Muscle of leg (tissue), 11 donors: Measurements from ENCODE around the gene PREP. TPM values are rescaled to one million over a fixed set of nuclear protein-coding genes. Genes with fewer than 3 reads are reported as not detected.

Source experiments
- DNase-seq: peaks from one replicate; pipeline ENCODE4 v3.0.0; 2013
- H3K27ac ChIP-seq: one replicate; pipeline ENCODE4 v1.5.1; 2013; ENCODE audit warnings: mild to moderate bottlenecking, low read length, control low read depth
- H3K27me3 ChIP-seq: one replicate; pipeline ENCODE4 v1.6.1; 2013; ENCODE audit warnings: low read length; ENCODE audit not compliant: control insufficient read depth, insufficient read depth
- H3K36me3 ChIP-seq: one replicate; pipeline ENCODE4 v1.6.1; 2013; ENCODE audit warnings: low read length; ENCODE audit not compliant: control insufficient read depth, insufficient read depth
- H3K4me1 ChIP-seq: one replicate; pipeline ENCODE4 v1.6.1; 2013; ENCODE audit warnings: low read length; ENCODE audit not compliant: control insufficient read depth, insufficient read depth
- H3K4me3 ChIP-seq: one replicate; pipeline ENCODE4 v1.5.1; 2013; ENCODE audit warnings: low read length, control low read depth
- H3K9me3 ChIP-seq: replicated peaks from 2 replicates; pipeline ENCODE4 v1.6.1; 2013; ENCODE audit warnings: low read depth, low read length; ENCODE audit not compliant: control insufficient read depth
- WGBS: methylation state at CpG from one replicate; pipeline ENCODE4 v1.1.5; 2013; ENCODE audit warnings: missing lambda C conversion rate; ENCODE audit not compliant: insufficient coverage; 5-methylcytosine and 5-hydroxymethylcytosine counted together
- polyA plus RNA-seq, 8 donors: library from polyadenylated mRNA; unstranded; fragments of 120-200 nt; gene quantifications; one replicate each; pipeline versions ENCODE4 v1.2.1 to v1.2.3, GENCODE V29; 2013; ENCODE audit warnings: inconsistent platforms in 1 of 8, low replicate concordance in 1 of 8; ENCODE audit not compliant: insufficient read length in 8 of 8, insufficient read depth in 1 of 8
- total RNA-seq: library from RNA; stranded (reverse); fragments of 120-200 nt; gene quantifications from one replicate; pipeline ENCODE4 v1.2.4, GENCODE V29; 2013

PREP gene
- total and polyA plus RNA-seq, 9 donors, result 19.8 to 39.9 (median 34.0) TPM

GRCh38 chr6:105278035-105278434 lies 124.8 kb downstream of the PREP start:
- peaks cover 52% of the 10 kb centered on the region for H3K36me3 ChIP-seq
- no peak for DNase-seq
- H3K27ac ChIP-seq, result no peak overlapping the region
- peaks cover 5% of the 10 kb centered on the region for H3K4me1 ChIP-seq
- 92% methylated on average over 20 of the region's 20 CpGs for WGBS
- no peaks in the 10 kb centered on the region for H3K27me3 ChIP-seq
- H3K9me3 ChIP-seq, result no peaks in the 10 kb centered on the region
- H3K4me3 ChIP-seq, result no peak overlapping the region

GRCh38 chr6:105276374-105276773 lies 126.5 kb downstream of the PREP start:
- Histone ChIP-seq H3K4me1 (peaks cover 7% of the 10 kb centered on the region), H3K4me3 (no peak overlapping the region), H3K27me3 (no peaks in the 10 kb centered on the region), H3K27ac (no peak overlapping the region), H3K36me3 (peaks cover 42% of the 10 kb centered on the region), H3K9me3 (no peaks in the 10 kb centered on the region)
- WGBS, result no CpG with 5 or more reads among the region's 3 CpGs
- no peak for DNase-seq

DNA sequence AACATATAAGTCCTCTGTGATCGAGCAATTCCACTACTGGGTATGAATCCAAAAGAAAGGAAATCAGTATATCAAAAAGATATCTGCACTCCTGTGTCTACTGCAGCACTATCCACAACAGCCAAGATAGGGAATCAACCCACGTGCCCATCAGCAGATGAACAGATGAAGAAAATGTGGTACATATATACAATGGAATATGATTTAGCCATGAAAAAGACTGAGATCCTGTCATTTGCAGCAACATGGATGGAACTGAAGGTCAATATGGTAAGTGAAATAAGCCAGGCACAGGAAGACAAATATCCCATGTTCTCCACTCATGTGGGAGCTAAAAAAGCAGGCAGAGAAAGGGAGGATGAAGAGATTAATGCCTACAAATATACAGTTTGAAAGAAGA lies 127.3 kb downstream of the PREP start:
- H3K27ac ChIP-seq, result no peak overlapping the region

GRCh38 chr6:105274678-105275077 lies 128.2 kb downstream of the PREP start:
- H3K4me3 ChIP-seq, result no peak overlapping the region
- H3K4me1 ChIP-seq, result peaks cover 7% of the 10 kb centered on the region
- no peaks in the 10 kb centered on the region for H3K9me3 ChIP-seq
- H3K36me3 ChIP-seq, result peaks cover 29% of the 10 kb centered on the region
- no CpG with 5 or more reads among the region's 4 CpGs for WGBS
- H3K27ac ChIP-seq, result no peak overlapping the region
- peak; percentile 6 for DNase-seq
- H3K27me3 ChIP-seq, result no peaks in the 10 kb centered on the region

More for the DNA sequence above, 127.3 kb downstream of the PREP start:
- no peak for DNase-seq
- Histone ChIP-seq H3K36me3 (peaks cover 33% of the 10 kb centered on the region), H3K4me1 (peaks cover 7% of the 10 kb centered on the region), H3K9me3 (no peaks in the 10 kb centered on the region), H3K27me3 (no peaks in the 10 kb centered on the region), H3K4me3 (no peak overlapping the region)
- WGBS, result no CpG with 5 or more reads among the region's 2 CpGs

DNA sequence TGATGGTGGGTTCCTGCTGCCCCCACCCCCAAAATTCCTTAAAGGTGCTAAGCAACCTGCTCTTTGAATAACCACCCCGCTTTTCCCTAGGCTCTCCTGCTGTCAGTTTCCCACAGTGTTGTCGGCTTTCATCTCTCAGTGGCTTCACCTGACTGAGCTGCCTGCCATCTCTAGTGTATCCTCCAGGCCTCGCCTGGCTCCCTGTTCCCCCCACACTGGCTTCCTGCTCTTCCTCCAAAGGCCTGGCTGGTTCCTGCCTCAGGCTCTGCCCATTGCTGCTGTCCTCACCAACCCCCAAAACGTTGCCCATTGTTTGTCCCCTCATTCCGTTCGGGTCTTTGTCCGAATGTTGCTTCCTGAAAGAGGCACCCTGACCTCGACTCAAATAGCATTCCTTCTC lies 129.3 kb downstream of the PREP start:
- WGBS, result 70% methylated on average over 7 of the region's 8 CpGs
- Histone ChIP-seq H3K27me3 (no peaks in the 10 kb centered on the region), H3K36me3 (peaks cover 27% of the 10 kb centered on the region), H3K9me3 (no peaks in the 10 kb centered on the region), H3K27ac (no peak overlapping the region), H3K4me3 (no peak overlapping the region), H3K4me1 (peaks cover 7% of the 10 kb centered on the region)
- no peak for DNase-seq

- H3K27ac ChIP-seq, result no peak overlapping the region
- peaks cover 7% of the 10 kb centered on the region for H3K4me1 ChIP-seq
- no peaks in the 10 kb centered on the region for H3K27me3 ChIP-seq
- H3K4me3 ChIP-seq, result no peak overlapping the region
- peak; percentile 54 for DNase-seq
- H3K36me3 ChIP-seq, result peaks cover 20% of the 10 kb centered on the region
- WGBS, result 0% methylated on average over 1 of the region's 6 CpGs
- no peaks in the 10 kb centered on the region for H3K9me3 ChIP-seq
Measured at GRCh38 chr6:105272786-105273185, 130.1 kb downstream of the PREP start.

GRCh38 chr6:105270511-105270910 lies 132.4 kb downstream of the PREP start:
- Histone ChIP-seq H3K27me3 (no peaks in the 10 kb centered on the region), H3K27ac (no peak overlapping the region), H3K36me3 (peaks cover 7% of the 10 kb centered on the region), H3K4me1 (peaks cover 7% of the 10 kb centered on the region), H3K9me3 (no peaks in the 10 kb centered on the region), H3K4me3 (no peak overlapping the region)
- DNase-seq, result peak; percentile 18

DNA sequence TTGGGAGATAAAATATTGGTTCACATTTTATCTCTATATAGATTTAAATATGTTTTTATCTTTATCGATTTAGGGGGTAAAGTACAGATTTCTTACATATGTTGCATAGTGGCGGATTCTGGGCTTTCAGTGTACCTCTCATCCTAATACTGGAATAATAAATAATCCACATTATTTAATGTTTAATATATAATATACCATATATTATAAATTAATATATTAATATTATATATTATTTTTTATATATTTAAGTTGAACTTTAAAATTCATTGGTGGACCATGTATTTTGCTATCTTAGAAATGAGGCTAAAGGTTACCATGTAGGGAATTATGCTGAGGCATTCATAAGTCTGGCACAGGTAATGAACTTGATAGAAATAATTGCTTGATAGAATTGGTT lies 133.5 kb downstream of the PREP start:
- Histone ChIP-seq H3K4me3 (no peak overlapping the region), H3K9me3 (no peaks in the 10 kb centered on the region), H3K36me3 (no peaks in the 10 kb centered on the region), H3K4me1 (peaks cover 4% of the 10 kb centered on the region), H3K27me3 (no peaks in the 10 kb centered on the region), H3K27ac (no peak overlapping the region)
- DNase-seq, result no peak
- no CpG with 5 or more reads among the region's 2 CpGs for WGBS

DNA sequence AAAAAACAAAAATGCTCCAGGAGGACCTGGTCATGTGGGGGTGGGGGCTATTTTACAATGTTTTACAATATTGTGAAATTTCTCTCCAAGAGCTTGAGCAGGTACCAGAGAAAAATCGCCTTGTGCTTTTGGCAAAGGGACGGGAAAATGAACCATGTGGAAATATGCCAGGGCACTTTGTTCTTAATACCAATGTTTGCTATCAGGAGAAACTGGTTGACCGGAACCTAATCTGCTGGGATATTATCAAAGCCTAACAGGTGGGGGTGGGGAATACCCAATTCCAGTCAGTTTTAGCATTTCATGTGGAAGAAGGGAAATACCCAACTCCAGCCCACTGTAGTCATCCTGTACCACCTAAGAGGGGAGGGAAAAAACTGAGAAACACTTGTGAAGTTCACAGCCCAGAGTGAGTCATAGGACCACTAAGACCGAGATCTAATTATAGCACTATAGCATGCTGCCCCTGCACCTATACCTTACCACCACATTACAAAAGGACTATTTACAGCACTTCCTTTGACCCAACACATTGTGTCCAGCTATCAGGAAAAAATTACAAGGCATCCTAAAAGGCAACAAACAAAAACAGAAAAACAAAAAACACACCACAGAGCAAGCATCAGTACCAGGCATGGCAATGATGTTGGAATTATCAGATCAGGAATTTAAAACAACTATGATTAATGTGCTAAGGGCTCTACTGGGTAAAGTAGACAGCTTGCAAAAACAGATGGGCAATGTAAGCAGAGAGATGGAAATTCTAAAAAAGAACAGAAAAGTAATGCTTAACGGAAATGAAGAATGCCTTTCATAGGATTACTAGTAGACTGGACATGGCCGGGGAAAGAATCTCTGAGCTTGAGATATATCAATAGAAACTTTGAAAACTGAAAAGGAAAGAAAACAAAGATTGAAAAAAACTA lies 138.9 kb downstream of the PREP start:
- peaks cover 5% of the 10 kb centered on the region for H3K4me1 ChIP-seq
- DNase-seq, result no peak
- 76% methylated on average over 3 of the region's 6 CpGs for WGBS
- H3K36me3 ChIP-seq, result no peaks in the 10 kb centered on the region
- H3K4me3 ChIP-seq, result no peak overlapping the region
- no peaks in the 10 kb centered on the region for H3K9me3 ChIP-seq
- H3K27ac ChIP-seq, result no peak overlapping the region
- H3K27me3 ChIP-seq, result no peaks in the 10 kb centered on the region

- H3K4me1 ChIP-seq, result peaks cover 5% of the 10 kb centered on the region
- H3K4me3 ChIP-seq, result no peak overlapping the region
- peak; percentile 5 for DNase-seq
- H3K27ac ChIP-seq, result no peak overlapping the region
- no peaks in the 10 kb centered on the region for H3K27me3 ChIP-seq
- no peaks in the 10 kb centered on the region for H3K36me3 ChIP-seq
- WGBS, result 66% methylated on average over 5 of the region's 13 CpGs
- H3K9me3 ChIP-seq, result no peaks in the 10 kb centered on the region
Measured at GRCh38 chr6:105259913-105260889, 142.7 kb downstream of the PREP start.
